OCI-LY7 (cell line): ENCODE results near the gene FBXO5. TPM values are rescaled to one million over a fixed set of nuclear protein-coding genes. Genes with fewer than 3 reads are reported as not detected.

ENCODE experiments used
- BruUV-seq: library from RNA; stranded (reverse); fragments of 400-500 nt; replicated peaks from 2 replicates; lab custom pipeline; 2021; lab: Mats Ljungman, UMichigan
- CTCF ChIA-PET: fragments of 300-600 bp; sonication (Branson Sonifier 250); formaldehyde crosslinking; loops from one replicate; lab custom pipeline; 2022; ENCODE audit warnings: antibody characterized with exemption; ENCODE audit not compliant: unreplicated experiment; lab: Charles Lee
- POLR2A ChIA-PET: fragments of 300-600 bp; sonication (Branson Sonifier 250); formaldehyde crosslinking; loops from one replicate; lab custom pipeline; 2022; ENCODE audit warnings: antibody characterized with exemption; lab: Charles Lee
- DNase-seq: peaks from one replicate; pipeline ENCODE4 v3.0.0-alpha.2; 2015; ENCODE audit warnings: low spot score
- H2AFZ ChIP-seq: fragments of 200-600 bp; sonication (generic), shearing (Covaris generic); 2 replicates; pipeline ENCODE4 v1.6.1; 2014; ENCODE audit warnings: mild to moderate bottlenecking, antibody characterized with exemption, low read length, moderate library complexity
- H3K27ac ChIP-seq: fragments of 200-600 bp; sonication (generic); 2 replicates; pipeline ENCODE4 v1.5.1; 2014; ENCODE audit warnings: mixed run types, low read depth, mild to moderate bottlenecking, moderate library complexity, low read length, inconsistent platforms; ENCODE audit not compliant: poor library complexity, severe bottlenecking
- H3K36me3 ChIP-seq: fragments of 200-600 bp; sonication (generic); 2 replicates; pipeline ENCODE4 v1.6.1; 2014; ENCODE audit warnings: mild to moderate bottlenecking, antibody characterized with exemption, low read length, moderate library complexity, mixed read lengths; ENCODE audit not compliant: insufficient read depth
- H3K4me1 ChIP-seq: fragments of 200-600 bp; sonication (generic); 2 replicates; pipeline ENCODE4 v1.5.1; 2014; ENCODE audit warnings: mild to moderate bottlenecking, low read length; ENCODE audit not compliant: insufficient read depth, poor library complexity, severe bottlenecking
- H3K4me2 ChIP-seq: fragments of 200-600 bp; sonication (generic); 2 replicates; pipeline ENCODE4 v1.6.1; 2014; ENCODE audit warnings: mild to moderate bottlenecking, low read length
- H3K4me3 ChIP-seq: fragments of 200-600 bp; sonication (generic); 2 replicates; pipeline ENCODE4 v1.5.1; 2014; ENCODE audit warnings: mild to moderate bottlenecking, low read depth, low read length; ENCODE audit not compliant: poor library complexity, severe bottlenecking
- H3K79me2 ChIP-seq: fragments of 200-600 bp; sonication (generic); 2 replicates; pipeline ENCODE4 v1.6.1; 2016; ENCODE audit warnings: low read depth, mild to moderate bottlenecking, low read length, moderate library complexity, mixed read lengths; ENCODE audit not compliant: insufficient read depth
- H3K9me2 ChIP-seq: fragments of 200-600 bp; sonication (generic); 2 replicates; pipeline ENCODE4 v1.6.1; 2016; ENCODE audit warnings: mild to moderate bottlenecking, low read length, mixed read lengths; ENCODE audit not compliant: insufficient read depth
- H3K9me3 ChIP-seq: fragments of 200-600 bp; sonication (generic); 2 replicates; pipeline ENCODE4 v1.6.1; 2014; ENCODE audit warnings: mild to moderate bottlenecking, mixed run types, low read length, mixed read lengths
- H4K20me1 ChIP-seq: fragments of 200-600 bp; sonication (generic); 2 replicates; pipeline ENCODE4 v1.6.1; 2014; ENCODE audit warnings: mild to moderate bottlenecking, antibody characterized with exemption, low read length, moderate library complexity, mixed read lengths; ENCODE audit not compliant: insufficient read depth
- CTCF ChIP-seq: fragments of 200-600 bp; sonication (generic); conservative IDR thresholded peaks from 2 replicates; pipeline ENCODE4 v1.5.1; 2014; ENCODE audit warnings: mild to moderate bottlenecking, antibody characterized with exemption, low read length, moderate library complexity, mixed read lengths
- EZH2phosphoT487 ChIP-seq: fragments of 200-600 bp; sonication (generic); IDR thresholded peaks from 2 replicates; pipeline ENCODE4 v1.6.1; 2018; ENCODE audit warnings: low read depth, borderline replicate concordance, mild to moderate bottlenecking, mixed run types, antibody characterized with exemption, low read length, moderate library complexity, mixed read lengths
- intact Hi-C: fragments of 100-400 bp; cut with micrococcal nuclease; formaldehyde crosslinking; loops from one replicate; pipeline ENCODE4 v1.10.0; 2022; ENCODE audit not compliant: unreplicated experiment
- total RNA-seq, 2 experiments: library from RNA; depleted of rRNA in 1 of 2; stranded (reverse); fragments of >200 nt in 1 of 2; shearing (Covaris generic) in 1 of 2; gene quantifications; 2 replicates each; pipeline ENCODE4 v1.2.3, GENCODE V29; 2014 to 2022

The FBXO5 gene
- total RNA-seq, 2 experiments from 2014 or later: 53.2 to 68.0 TPM

GRCh38 chr6:152980656-152981055, 2.2 kb downstream of the FBXO5 start:
- peak overlapping the region; percentile 98 for H3K4me3 ChIP-seq
- H3K4me1 ChIP-seq: peaks cover 59% of the 10 kb centered on the region
- ChIA-PET POLR2A (no interaction called here), CTCF (no interaction called here)
- no peak overlapping the region for H2AFZ ChIP-seq
- no TSS peak for BruUV-seq
- peaks cover 54% of the 10 kb centered on the region for H4K20me1 ChIP-seq
- no peaks in the 10 kb centered on the region for H3K9me2 ChIP-seq
- peaks cover 72% of the 10 kb centered on the region for H3K36me3 ChIP-seq
- DNase-seq: no peak
- intact Hi-C loops: loop anchor here (5.0 kb wide), 3 partner anchors 798 to 1588 kb away; partner anchors contain the start of genes RMND1 and ZBTB2
- peak overlapping the region; percentile 85 for H3K4me2 ChIP-seq
- no peaks in the 10 kb centered on the region for H3K9me3 ChIP-seq
- no peak for TF ChIP-seq CTCF
- no peak for TF ChIP-seq EZH2phosphoT487
- H3K79me2 ChIP-seq: peaks cover 92% of the 10 kb centered on the region
- peak overlapping the region; percentile 86 for H3K27ac ChIP-seq

DNA sequence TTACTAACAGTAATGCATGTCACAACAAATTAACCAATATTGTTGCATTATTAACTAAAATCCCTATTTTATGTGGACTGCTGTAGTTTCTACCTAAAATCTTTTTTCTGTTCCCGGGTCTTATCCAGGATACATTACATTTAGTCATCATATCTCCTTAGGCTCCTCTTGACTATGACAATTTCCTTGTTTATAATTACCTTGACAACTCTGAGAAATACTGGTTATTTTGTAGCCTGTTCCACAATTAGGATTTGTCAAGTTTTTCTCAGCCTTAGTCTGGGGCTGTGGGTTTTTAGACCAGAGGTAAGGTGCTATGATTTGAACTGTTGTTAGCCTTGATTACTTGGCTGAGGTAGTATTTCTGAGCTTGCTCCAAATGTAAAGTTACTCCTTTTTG, 3.7 kb downstream of the FBXO5 start:
- ChIA-PET POLR2A (interaction anchor here (0.9 to 2.5 kb wide), 4 partner anchors 10 to 295 kb away, joined by 3 to 7 read pairs (median 4); no protein-coding TSS in a partner anchor), CTCF (interaction anchor here (0.6 kb wide), 1 partner anchor 21 kb away, joined by 3 read pairs; no protein-coding TSS in a partner anchor)
- no peak for DNase-seq
- TF ChIP-seq CTCF: no peak
- TF ChIP-seq EZH2phosphoT487: no peak
- Histone ChIP-seq H2AFZ (no peak overlapping the region), H3K36me3 (peaks cover 84% of the 10 kb centered on the region), H3K4me3 (peak overlapping the region; percentile 98), H3K9me2 (no peaks in the 10 kb centered on the region), H3K27ac (no peak overlapping the region), H3K4me1 (peaks cover 65% of the 10 kb centered on the region), H3K79me2 (peaks cover 92% of the 10 kb centered on the region), H3K4me2 (peak overlapping the region; percentile 85), H3K9me3 (no peaks in the 10 kb centered on the region), H4K20me1 (peaks cover 68% of the 10 kb centered on the region)
- intact Hi-C loops: no loop called here
- no TSS peak for BruUV-seq

- POLR2A ChIA-PET: interaction anchor here (0.6 to 2.5 kb wide), 9 partner anchors 8 to 682 kb away, joined by 3 to 7 read pairs (median 5); no protein-coding TSS in a partner anchor
- peak overlapping the region; percentile 85 for H3K4me2 ChIP-seq
Measured at GRCh38 chr6:152978058-152978457, 4.8 kb downstream of the FBXO5 start.

More at GRCh38 chr6:152978058-152978457, 4.8 kb downstream of the FBXO5 start:
- no peaks in the 10 kb centered on the region for H3K9me3 ChIP-seq
- no TSS peak for BruUV-seq
- TF ChIP-seq EZH2phosphoT487 (no peak), CTCF (no peak)
- peak overlapping the region; percentile 17 for H3K27ac ChIP-seq
- H3K9me2 ChIP-seq: no peaks in the 10 kb centered on the region
- DNase-seq: no peak
- CTCF ChIA-PET: no interaction called here
- peaks cover 79% of the 10 kb centered on the region for H4K20me1 ChIP-seq
- no peak overlapping the region for H2AFZ ChIP-seq
- H3K4me1 ChIP-seq: peaks cover 74% of the 10 kb centered on the region
- peaks cover 98% of the 10 kb centered on the region for H3K79me2 ChIP-seq
- H3K4me3 ChIP-seq: peak overlapping the region; percentile 25
- H3K36me3 ChIP-seq: peaks cover 95% of the 10 kb centered on the region
- intact Hi-C loops: no loop called here
